Erythroblast (primary cell): ENCODE measurements around the gene PPIG.

Source experiments
- DNase-seq, 2 experiments: peaks; one replicate each; lab custom pipeline; 2025; lab: John Stamatoyannopoulos, UW
- GATA1 ChIP-seq: IDR thresholded peaks from 2 replicates; pipeline ENCODE4 v1.6.1; 2011; ENCODE audit warnings: low read depth, mild to moderate bottlenecking, control low read depth, low read length, moderate library complexity
- POLR2A ChIP-seq: IDR thresholded peaks from 2 replicates; pipeline ENCODE4 v1.6.1; 2011; ENCODE audit warnings: mild to moderate bottlenecking, low read length

PPIG gene

GRCh38 chr2:169690958-169691357, 106.8 kb downstream of the PPIG start:
- no peak for DNase-seq
- TF ChIP-seq POLR2A, result no peak
- no peak for TF ChIP-seq GATA1
